ENCODE measurements around the gene NPFFR1.
"Not testable (repeated sequence)": the region's sequence is repeated elsewhere in the genome, so short reads cannot be mapped to it uniquely, and the experiment has no call there.

NPFFR1 gene

DNA sequence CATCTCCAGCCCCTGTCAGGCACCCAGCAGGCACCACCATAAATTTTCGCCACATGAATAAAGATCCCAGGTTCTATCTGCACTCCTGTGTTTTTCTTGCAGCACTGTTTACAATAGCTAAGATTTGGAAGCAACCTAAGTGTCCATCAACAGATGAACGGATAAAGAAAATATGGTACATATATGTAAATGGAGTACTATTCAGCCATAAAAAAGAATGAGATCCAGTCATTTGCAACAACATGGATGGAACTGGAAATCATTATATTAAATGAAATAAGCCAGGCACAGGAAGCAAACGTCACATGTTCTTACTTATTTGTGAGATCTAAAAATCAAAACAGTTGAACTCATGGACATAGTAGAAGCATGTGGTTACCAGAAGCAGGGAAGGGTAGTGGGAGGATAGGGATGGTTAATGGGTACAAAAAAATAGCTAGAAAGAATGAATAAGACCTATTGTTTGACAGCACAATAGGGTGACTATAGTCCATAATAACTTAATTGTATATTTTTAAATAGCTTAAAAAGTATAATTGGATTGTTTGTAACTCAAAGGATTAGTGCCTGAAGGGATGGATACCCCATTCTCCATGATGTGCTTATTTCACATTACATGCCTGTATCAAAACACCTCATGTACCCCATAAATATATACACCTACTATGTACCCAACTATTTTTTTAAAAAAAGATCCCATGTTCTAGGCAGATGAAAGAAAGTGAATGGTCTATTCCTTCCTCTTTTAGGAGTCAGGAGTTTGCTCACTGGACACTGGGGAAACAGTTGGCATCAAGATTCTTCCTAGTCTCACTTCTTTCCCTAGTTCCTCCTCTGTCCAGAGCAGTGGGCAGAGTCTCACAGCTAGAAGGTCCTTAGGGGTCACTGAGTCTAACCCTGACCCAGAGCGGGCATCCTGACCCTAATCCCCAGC lies 1.0 kb upstream of the NPFFR1 start:
- DNase-seq, result no peak

GRCh38 chr10:70283071-70283444 lies 746 bp downstream of the NPFFR1 start:
- DNase-seq, result no peak

GRCh38 chr10:70281609-70282008 lies 2.2 kb downstream of the NPFFR1 start:
- DNase-seq, result no peak

DNA sequence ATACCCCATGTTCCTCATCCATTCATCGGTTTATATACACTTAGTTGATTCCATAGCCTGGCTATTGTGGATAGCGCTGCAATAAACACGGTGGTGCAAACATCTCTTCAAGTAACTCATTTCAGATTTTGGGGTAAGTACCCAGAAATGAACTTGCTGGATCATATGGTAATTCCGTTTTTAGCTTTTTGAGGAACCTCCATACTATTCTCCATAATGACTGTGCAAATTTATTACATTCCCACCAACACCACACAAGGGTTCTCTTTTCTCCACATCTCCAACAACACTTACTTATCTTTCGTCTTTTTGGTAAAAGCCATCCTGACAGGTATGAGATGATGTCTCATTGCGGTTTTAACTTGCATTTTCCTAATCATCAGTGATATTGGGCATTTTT lies 3.7 kb downstream of the NPFFR1 start:
- no peak for DNase-seq

DNA sequence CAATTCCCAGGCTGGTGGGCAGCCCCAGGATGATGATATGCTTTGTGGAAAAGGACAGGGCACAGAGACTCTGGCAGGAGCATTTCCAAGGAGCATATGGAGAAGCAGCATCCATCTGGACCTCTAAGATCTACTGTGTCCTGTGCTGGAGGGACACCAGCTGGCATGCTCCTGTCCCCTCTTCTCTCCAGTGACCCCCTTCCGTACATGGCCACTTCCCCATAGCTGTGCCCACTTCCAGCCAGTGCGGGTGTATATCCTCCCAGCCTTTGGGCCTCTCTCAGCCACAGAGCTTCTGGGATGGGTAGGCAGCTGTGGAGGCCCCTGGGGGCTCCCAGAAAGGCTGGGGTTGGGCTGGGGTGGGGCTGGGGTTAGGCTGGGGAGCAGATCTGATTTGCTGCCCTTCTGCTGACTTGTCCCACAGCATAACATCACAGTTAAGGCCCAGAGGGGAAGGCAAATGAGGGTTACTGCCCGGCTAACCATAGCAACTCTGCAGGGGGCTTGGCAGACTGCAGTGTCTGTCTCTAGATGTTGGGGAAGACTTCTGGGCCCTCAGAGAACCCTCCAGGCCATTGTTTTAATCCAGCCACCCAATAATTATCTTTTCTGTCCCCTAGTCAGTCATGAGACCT lies 6.3 kb downstream of the NPFFR1 start:
- no peak for DNase-seq

DNA sequence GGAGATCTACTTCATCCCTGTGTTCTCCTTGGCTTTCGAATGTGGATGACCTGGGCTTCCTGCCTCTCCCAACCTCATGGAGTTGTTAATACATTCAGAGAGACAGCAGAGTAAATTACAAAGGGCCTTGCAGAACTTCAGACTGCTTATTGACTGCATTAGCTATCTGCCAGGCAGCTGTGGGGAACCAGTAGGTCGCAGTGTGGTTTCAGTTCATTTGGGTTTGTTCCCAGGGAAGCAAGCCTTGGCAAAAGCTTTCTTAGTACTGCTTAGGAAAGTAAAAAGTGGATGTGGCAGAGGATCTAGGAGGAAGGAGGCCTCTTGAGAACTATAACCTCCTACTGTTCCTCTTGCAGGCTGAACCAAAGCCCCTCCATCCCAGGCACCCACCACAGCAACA lies 9.2 kb downstream of the NPFFR1 start:
- DNase-seq, result no peak

GRCh38 chr10:70272925-70273316 lies 10.9 kb downstream of the NPFFR1 start:
- DNase-seq, result no peak

DNA sequence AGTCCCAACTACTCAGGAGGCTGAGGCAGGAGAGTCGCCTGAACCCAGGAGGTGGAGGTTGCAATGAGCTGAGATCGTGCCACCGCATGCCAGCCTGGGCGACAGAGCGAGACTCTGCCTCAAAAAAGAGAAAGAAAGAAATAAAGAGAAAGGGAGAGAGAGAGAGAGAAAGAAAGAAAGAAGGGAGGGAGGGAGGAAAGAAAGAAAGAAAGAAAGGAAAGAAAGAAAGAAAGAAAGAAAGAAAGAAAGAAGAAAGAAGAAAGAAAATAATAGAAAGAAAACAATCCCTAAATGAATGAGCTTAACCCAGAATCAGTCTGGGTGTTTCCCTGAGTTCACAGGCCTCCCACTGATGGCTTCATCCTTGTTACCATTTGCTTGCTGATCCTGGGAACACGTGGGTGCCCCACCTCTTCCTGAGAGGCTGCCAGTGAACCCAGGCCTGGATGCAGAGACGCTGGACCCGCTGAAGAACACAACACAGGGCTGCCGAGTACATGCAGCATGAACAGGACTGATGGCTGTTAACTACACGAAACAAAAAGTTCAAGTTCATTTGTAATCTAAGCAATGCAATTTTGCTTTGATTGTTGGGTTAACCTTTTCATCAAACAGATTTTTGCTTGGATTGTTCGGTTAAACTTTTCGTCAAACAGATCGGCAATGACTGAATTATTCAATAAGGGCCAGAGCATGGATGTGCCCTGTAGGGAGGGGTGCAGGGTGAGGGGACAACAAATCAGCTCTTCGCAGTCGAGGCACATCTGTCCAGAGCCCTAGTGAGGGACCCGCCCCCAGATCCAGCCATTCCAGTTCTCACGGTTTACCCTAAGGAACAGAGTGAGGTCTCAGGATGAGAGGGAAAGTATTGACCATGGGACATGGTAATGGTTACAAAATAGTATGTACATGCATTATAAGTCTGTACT lies 11.5 kb downstream of the NPFFR1 start:
- DNase-seq, result no peak

DNA sequence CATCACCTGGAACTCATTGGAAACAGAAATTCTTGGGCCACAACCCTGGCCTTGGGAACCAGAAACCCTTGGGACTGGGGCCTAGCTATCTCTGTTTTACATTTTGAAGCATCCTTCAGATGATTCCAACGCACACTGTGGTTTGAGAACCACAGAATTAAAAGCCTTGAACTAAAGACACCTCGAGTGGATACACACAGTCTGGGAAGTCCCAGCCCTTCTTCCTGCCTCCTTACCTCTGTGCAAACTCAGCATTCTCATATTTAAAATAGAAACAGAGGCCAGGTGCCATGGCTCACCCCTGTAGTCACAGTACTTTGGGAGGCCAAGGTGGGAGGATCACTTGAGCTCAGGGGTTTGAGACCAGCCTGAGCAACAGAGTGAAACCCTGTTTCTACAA lies 12.9 kb downstream of the NPFFR1 start:
- no peak for DNase-seq

DNA sequence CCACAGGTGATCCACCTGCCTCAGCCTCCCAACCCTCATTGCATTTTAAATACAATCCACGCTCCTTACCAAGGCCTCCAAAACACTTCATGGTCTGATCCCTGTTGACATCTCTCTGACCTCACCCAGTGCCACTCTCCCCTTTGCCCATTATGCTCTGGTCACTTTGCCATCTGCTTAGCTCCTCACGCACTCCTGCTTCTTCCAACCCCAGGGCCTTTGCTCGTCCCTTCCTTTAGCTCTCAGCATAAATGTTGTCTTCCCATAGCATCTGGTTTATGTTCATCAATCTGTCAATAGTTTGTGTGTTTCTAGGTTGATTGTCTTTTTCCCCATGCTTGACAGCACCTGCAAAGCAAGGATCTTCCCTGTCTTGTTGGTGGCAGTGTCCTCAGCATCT lies 14.1 kb downstream of the NPFFR1 start:
- no peak for DNase-seq

DNA sequence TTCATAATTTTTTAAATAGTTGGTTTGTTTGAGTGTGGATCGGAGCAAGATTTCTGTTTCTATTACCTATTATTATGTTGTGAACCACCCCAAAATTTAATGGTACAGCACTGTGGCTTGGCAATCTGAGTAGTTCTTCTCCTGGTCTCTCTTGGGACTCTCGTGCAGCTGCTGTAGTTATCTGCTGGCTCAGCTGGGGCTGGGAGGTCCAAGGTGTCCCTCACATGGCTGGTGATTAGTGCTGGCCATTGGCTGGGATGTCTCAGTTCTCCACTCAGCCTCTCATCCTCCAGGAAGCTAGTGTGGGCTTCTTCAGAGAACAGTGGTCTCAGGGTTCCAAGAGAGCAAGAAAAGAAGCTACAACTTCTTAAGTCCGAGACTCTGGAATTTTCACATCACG lies 15.4 kb downstream of the NPFFR1 start:
- no peak for DNase-seq

GRCh38 chr10:70267161-70267933 lies 16.5 kb downstream of the NPFFR1 start:
- DNase-seq, result no peak

DNA sequence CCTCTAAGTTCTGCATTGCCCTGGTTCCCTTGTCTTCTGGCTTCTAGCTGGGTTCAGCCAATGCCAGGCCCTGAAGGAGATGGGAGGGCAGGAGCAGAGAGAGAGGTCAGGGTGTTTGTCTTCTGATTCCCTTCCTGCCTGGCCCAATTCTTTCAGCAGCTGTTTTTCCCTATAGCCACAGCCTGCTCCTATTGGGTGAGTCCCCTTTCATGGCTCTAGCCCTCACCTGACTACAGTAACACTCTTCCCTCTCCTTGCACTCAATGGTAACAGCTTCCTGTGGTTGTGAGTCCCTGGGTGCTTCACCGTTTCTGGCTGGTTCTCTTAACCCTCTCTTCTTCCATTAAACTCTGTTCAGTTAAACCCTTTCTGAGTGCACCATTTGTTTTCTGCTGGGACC lies 17.1 kb downstream of the NPFFR1 start:
- DNase-seq, result no peak

DNA sequence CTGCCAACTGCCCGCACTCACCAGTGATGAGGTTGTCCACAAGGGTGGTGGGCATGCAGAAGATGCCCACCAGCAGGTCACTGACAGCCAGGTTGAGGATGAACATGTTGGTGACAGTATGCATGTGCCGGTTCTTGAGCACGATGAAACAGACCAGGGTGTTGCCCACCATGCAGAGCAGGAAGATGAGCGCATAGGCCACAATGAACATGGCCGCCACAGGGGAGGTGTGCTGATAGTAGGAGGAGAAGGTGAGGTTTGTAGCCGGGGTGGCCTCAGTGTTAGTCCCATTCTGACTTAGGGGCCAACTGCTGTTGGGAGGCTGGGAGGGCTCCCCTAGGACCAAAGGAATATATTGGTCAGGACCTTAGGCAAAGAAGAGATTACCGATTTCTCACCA lies 17.7 kb downstream of the NPFFR1 start:
- DNase-seq, result no peak

DNA sequence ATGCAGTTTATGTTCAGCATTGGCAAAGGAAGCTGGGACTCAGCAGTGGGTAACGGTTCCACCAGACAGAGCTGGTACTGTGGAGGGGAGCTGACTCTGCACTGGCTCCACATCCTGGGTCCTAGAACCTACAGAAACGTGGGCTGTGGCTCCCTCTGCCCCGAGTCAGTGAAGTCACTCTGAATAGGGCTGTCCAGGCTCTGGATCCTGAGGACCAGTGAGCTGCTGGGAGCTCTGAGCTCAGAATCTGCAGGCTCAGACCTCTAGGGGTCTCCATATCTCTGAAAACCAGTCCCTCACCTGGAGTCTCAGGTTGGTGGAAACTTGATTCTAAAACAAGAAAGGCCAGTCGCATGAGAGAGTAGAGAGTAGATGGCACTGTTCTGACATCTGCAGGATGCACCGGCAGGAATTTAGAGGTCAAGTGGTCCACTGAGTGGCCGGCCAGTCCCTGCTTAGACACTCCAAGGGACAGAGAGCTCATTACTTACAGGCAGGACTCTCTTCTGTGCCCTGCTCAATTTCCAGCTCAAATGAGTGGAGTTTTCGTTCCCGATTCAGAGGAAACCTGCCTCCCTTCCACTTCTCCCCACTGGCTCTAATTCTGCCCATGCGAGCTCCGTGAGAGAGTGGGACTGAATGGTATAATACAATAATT lies 18.6 kb downstream of the NPFFR1 start:
- DNase-seq, result no peak

- no peak for DNase-seq
Measured at GRCh38 chr10:70260734-70261133, 23.1 kb downstream of the NPFFR1 start.

GRCh38 chr10:70260259-70260658 lies 23.5 kb downstream of the NPFFR1 start:
- no peak for DNase-seq

DNA sequence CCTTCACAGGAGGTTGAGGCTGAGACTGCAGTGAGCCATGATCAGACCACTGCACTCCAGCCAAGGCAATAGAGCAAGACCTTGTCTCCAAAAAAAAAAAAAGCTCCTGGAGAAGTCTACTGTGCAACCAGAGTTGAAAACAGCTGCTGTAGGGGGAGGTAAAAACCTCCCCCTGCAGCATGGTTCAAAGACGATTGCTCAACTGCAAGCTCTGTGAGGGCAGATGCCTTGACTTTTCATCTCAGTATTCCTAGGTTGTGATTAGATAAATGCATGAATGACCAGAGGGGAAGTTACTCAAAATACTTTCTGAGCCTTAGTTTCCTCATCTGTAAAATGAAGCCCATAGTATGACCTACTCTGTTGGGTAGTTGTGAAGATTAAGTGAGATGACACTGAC lies 25.6 kb downstream of the NPFFR1 start:
- DNase-seq, result no peak

- not testable (repeated sequence) for DNase-seq
Measured at GRCh38 chr10:70257816-70258215, 26.0 kb downstream of the NPFFR1 start.

GRCh38 chr10:70256463-70256862 lies 27.3 kb downstream of the NPFFR1 start:
- no peak for DNase-seq

- DNase-seq, result no peak
Measured at GRCh38 chr10:70255329-70256299, 28.2 kb downstream of the NPFFR1 start.

All from activated gamma-delta T cell treated with Interleukin-2 at 50 U/mL for 16 hours (primary cell).